ENCODE data around the gene ROMO1.

The ROMO1 gene
- total RNA-seq = 8.4 to 15.5 reads per million in 2 donors

DNA sequence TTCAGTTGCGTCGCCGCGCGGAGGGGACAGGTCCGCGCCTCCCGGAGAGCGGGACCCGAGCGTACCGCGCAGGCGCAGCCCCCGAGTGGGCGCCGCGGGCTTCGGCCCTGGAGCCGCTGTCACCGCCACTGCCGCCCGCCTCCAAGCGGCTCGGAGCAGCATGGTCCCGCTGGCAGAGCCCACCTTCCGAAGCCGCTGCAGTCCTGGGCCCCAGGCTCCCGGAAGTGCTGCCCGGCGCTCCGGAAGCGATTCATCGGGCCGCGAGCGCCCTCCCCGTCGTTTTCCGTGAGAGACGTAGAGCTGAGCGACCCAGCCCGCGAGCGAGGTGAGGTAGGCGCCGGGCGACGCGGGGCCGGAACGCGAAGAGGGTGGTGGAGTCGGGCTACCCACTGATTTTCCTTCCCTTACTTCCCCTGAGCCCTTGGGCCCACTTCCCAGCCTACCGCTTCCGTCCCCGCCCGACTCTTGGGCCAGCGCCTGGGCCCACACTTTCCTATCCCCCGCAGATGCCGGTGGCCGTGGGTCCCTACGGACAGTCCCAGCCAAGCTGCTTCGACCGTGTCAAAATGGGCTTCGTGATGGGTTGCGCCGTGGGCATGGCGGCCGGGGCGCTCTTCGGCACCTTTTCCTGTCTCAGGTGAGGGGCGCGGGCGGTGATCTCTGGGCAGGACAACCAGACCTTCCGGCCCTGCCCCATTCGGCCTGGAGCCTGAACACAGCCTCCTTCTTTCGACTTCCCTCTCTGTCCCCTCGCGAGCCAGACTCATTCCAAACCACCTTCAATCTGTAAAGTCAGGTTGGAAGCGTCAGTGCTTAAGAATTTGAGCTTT, at the start of gene ROMO1, which contains the start of gene NFS1:
TSS of gene ROMO1 (plus strand) at position 279 of the 830 bp plus-strand sequence. CDS start at position 507, 228 bp downstream.
TSS of gene NFS1 (minus strand) at position 226 of the 830 bp plus-strand sequence. CDS start at position 162, 64 bp downstream.
- DNase-seq = peak; percentile 77 to 91 (median 82)

DNA sequence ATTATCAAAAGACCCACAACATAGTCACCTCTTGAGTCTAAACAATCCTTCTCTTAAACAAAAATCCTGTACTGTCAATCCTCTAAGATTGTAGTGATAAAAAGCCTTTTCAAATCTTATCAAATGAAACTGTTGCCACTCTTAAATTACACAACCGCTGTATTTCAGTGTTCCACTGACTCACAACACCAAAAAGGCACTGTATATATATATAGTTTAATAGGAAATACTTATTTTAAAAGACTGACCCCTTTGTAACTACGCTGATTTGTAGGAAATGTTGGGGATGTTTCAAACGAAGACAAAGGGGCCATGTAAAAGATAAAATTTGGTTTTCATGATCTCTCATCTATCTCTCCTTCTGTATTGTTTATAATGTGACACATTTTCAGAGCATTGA, 48.6 kb upstream of the ROMO1 start:
- DNase-seq = no peak

DNA sequence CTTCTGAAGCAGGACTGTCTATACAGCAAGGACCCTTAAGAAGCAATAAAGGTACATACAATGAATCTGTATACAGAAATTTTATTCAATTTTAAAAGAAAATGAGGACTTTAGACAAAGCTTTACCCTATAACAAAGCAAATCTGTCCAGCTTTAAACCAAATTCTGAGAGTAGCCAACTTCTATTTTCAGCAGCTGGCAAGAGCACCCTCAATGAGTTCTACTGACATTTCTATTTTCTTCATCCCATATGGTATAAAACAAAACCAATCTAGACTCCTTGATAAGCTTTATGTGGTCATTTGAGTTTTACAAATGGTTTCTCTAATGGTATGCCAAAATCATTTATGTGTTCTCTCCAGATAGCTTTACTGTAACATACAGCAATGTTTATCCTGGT, 47.2 kb upstream of the ROMO1 start:
- no peak for DNase-seq

DNA sequence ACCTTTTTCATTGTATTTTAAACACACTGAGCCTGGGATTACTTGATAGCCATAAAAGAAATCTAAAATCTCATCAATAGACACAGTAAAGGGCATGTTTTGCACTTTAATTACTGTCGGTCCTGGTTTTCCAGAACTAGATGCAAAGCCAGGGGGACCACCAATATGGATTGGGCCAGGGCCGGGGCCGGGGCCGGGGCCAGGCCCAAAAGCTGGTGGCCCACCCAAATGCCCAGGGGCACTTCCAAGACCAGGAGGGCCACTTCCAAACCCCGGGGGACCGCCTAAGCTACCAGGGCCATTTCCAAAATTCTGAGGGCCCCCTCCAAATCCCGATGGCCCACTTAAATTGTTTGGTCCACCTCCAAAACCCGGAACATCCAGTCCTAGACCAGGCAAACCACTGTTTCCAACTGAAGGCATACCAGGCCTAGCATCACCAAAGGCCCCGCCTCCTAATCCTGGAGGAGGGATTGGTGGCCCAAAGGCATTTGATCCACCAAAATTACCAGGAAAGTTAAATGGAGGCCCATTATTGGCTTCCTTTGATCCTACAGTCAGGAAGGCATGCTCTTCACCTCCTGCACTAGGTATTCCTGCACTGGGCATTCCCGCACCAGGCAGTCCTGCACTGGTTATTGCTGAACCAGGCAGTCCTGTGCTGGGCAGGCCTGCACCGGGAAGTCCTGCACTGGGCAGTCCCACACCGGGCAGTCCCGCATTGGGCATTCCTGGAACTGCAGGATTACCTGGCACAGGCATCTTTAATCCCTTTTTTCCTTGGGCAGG, 46.4 kb upstream of the ROMO1 start:
- no peak for DNase-seq

DNA sequence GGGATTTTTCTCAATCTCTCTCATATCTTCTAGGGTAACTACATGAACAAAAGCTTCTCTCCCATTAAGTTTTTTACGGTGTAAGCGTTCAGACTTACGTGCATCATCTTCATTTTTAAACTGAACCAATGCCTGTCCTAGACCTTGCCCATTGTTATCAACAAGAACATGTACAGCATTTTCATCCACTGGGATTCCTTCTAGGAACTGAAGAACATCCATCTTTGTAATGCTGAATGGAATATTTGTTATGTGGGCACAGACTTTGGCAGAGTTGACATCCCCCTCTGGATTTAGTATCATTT, 45.8 kb upstream of the ROMO1 start:
- no peak for DNase-seq

DNA sequence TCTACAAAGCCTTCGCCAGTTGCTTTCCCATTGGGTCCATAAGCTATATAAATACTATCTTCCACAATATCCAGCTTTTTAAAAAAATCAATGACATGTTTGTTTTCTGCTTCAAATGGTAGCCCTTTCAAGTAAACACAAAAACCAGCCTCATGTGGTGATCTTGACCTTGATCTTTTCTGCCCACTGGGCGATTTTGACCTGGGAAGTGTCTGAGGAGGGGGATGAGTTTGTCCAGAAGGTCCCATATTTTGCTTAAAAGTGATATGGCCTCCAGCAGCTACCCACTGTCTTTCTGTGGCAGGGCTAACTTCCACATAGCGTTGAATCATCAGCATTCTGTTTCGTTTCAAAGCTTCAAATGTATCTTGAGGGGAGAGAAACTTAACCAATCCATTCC, 45.3 kb upstream of the ROMO1 start:
- DNase-seq = no peak

DNA sequence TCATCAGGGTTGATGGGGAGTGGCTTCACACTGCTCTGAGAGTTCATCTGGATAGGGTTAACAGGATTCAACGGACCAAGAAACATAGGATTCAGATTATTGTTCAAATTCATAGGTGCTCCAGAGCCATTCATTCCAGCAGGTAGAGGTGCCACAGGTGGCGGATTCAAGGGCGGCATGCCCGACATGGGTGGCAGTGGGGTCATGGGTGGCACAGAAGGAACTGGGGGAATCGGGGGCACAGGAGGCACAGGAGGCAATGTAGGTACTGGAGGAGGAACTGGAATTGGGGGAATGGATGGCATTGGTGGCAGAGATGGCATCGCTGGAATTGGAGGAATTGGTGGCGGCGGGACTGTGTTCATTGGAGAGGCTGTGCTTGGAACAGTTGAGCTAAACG, 44.8 kb upstream of the ROMO1 start:
- no peak for DNase-seq

DNA sequence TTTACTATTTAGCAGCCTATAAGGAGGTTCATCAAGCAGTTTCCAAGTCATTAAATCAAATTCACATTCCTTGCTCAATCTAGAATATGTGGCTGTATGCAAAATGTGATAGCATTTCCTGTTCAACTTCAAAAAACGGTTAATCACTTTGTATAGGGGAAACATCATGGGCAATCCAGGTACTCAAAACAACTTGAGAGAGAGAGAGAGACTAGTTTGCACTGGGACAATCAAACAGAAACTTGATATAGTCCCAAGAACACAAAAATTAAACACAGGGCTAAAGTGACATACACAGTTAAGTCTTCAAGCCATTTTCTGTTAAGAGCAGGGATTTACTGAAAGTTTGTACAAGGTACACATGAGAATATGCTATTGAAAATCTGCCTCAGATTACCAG, 41.9 kb upstream of the ROMO1 start:
- peak in 1 of 5 experiments; percentile 32 for DNase-seq

DNA sequence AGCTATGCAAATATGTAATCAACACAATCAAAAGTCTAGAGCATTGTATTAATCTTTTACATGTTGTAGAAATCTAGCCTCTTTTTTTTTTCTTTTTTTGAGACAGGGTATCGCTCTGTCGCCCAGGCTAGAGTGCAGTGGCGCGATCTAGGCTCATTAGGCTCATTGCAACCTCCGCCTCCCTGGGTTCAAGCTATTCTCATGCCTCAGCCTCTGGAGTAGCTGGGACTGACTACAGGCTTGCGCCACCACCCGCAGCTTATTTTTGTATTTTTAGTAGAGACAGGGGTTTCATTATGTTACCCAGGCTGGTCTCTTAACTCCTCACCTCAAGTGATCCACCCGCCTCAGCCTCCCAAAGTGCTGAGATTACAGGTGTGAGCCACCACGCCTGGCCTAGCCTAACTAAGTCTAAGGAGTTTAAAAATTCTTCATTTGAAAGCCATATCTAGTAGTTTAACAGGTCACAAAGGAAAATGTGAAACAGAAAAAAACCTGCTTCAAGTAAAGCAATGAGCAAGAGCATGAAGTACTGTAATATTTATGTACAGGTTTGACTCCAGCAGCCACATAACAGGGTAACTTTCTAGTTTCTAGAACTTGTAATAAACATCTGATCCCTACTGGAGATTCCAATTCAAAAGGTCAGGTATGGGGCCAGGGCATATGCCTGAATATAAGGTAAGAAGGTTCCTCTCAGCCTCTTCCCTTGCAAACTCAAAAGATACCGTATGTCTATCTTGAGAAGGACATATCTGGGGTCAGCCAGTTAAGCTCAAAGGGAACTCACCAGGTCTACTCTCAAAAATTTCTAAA, 38.9 kb upstream of the ROMO1 start:
- peak in 1 of 5 experiments; percentile 16 for DNase-seq

DNA sequence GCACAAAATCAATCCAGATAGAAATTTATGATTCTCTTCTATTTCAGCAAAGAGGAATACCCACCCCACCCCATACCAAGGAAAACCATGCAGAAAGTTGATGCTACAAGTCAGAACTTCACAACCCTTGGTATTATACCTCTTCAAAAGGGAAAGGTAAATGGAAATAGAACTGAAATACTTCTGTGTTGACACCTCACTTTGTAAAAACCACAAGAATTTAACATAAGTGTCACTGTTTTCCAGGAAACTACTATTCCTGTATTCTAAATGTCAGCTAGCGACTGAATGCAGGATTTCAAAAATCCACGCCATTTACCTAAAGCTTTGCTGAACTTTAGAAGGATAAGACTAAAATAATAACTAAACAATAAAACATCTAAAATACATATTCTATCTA, 38.2 kb upstream of the ROMO1 start:
- peak in 1 of 5 experiments; percentile 22 for DNase-seq

DNA sequence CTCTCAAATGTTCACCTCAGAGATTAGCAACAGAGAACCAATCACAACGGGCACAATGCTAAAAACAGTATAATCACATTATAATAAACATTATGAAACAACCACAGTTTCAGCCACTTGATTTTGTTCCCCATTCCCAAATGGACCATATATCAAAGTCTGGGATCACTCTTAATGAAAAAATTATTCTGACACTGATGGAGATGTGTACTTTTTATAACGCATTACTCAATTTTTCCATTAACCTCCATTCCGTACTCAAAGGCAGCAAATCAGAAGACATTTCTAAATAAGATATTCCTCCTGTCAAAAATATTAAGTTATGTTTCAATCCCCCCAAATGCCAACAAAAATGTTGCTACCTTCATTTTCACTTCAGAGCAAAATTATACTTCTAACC, 37.3 kb upstream of the ROMO1 start:
- no peak for DNase-seq

DNA sequence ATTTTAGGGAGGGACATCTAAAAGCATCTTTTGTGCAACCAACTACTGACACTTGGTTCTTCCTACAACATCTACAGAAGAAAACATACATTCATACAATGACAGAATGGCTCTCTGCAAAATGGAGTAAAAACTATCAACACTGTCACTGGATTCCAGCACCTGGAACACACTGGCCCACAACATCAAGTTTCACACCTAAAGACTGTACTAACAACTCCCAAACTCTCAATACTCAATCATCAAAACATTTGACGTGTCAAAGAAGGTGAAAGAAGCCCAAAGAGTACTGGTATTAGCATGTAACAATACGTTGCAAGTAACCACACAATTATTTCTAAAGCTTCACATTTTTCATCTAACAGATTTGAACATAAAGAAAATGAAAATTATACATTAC, 36.7 kb upstream of the ROMO1 start:
- DNase-seq = peak in 1 of 5 experiments; percentile 53

DNA sequence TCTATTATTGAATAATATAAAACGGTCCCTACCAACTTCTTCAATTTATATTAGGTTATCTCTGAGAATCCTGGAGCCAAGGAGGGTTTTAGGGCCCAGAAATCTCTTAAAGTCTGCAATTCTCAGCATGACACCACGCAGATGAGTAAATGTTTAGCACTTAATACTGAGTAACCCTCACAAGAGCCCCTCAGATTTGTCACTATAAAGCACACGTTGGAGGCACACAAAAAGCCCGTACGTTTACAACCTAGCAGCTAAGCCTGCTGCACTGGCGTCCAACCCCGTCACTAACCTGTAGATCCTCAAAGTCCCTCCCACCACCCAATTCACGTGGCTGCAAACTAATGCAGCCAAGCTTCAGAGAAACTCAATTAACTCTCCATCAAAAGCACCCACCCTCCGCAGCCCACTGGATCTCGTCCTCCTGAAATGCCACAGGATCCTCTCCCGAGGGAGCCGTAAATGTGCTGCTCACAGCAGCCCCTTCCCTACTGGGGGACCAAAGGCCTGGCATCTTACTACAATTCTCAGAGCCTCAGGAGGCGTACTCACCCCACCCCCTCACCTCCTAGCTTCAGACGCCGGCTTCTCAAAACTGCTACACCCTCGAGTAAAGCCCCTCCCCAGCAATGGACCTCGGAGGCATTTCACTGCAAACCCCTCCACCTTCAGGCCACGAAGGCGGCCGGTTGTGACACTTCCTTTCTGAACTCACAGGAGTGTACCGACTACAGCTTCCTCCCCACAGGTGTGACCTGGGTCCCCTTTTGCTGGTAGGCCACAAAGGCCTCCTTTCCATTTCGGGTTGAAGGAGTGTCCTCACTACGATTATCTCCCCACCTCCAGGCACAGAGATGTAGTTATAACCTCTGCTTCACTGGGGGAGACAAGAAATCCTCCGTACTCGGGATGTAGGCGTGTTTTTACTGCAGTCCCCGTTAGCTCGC, 35.4 kb upstream of the ROMO1 start:
- peak; percentile 33 to 80 (median 60) for DNase-seq

DNA sequence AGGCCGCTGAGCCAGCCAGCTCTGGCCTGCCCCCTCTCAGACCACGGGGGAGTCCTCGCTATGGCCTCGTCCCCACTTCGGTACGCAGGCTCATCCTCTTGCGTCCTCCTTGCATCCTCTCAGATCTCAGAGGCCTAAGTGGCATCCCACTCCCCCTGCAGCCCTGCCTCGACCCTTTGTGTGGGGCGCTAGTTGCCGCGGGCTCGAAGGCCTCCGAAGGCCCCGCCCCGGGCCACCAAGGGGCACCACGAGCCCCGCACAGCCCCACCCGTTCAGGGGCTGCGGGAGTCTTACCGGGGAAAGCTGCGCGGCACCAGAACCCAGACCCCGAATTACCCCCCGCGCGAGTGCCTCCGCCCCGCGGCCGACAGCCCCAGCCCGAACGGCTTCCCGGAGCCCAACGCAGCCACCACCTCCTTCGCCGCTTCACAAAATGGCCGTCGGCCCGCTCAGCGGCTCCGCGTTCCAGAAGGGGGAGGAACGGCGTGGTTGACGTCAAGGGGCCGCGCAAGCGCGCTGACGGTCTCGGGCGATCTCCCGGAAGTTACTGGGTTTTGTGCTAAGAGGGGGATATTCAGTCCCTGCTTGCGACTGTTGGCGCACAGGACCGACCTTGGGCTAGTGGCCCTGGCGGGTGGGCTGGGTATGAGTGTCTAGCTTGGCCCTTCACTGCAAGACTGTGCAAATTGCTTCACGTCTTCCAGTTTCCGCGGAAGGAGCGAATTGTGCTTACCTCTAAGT, 34.6 kb upstream of the ROMO1 start, which contains the start of the genes CPNE1 and RBM12:
TSS of gene CPNE1 (minus strand) at position 435 of the 741 bp plus-strand sequence. CDS start 31,977 bp downstream, outside the sequence.
TSS of gene RBM12 (minus strand) at position 435 of the 741 bp plus-strand sequence. CDS start 9,578 bp downstream, outside the sequence.
- DNase-seq = peak; percentile 82 to 95 (median 90)

DNA sequence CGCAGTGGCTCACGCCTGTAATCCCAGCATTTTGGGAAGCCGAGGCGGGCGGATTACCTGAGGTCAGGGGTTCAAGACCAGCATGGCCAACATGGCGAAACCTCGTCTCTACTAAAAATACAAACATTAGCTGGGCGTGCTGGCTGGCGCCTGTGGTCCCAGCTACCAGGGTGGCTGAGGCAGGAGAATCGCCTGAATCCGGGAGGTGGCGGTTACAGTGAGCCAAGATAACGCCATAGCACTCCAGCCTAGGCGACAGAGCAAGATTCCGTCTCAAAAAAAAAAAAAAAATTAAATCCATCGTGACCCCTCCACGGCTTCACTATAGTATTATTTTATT, 33.3 kb upstream of the ROMO1 start:
- DNase-seq = no peak

DNA sequence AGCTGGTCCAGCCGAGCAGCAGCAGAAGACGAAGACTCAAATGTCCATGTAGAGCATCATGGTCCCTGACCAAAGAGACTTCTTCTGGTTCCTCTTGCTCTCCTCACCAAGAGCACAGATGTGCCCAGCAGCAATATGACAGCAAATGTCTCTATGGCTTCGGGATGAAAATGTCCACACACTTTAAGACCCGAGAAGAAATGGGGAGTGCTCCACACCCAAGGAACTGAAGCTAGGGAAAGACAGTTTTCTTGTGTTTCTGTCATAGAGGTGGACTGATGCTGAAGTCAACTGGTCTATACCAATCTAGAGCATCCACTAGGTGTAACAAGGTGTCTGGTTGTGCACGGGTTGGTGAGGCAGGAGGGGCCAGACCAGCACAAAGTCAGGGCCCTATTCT, 30.0 kb upstream of the ROMO1 start:
- no peak for DNase-seq

DNA sequence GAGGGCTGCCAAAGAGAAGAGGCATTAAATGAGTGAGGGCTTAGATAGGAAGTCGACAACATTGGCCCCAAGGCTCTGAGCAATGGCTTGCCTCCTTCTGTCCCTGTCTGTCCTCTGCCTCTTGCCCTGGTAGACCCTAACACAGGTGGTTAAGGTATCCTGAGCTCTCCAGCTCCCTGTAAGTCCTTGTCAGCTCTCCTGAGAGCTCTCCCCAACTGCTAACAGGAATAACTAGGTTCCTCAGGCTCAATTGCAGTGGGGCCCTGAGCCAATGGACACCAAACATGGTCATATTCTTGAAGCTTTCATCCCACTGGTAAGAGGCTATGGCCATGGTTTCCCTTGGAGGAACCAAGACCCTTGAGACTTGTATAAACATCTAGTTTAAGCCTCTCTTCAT, 29.5 kb upstream of the ROMO1 start:
- no peak for DNase-seq

DNA sequence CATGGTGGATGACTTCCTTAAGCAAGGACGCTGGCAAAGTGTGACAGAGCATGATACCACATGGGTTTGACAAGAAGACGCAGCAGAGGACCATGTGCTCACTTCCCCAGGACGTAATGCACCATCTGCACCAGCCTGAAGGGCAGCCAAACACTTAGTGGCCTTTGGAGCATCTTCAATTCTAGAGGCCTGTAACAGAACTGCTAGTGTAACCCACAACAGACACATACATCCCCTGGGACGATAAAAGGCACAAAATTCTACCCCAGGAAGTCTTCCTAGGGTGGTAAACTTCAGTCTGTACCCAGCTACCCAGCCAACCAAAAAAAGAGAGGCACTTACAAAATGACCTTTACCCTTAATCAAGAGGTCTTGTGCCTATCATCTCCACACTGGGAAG, 25.3 kb upstream of the ROMO1 start:
- no peak for DNase-seq

DNA sequence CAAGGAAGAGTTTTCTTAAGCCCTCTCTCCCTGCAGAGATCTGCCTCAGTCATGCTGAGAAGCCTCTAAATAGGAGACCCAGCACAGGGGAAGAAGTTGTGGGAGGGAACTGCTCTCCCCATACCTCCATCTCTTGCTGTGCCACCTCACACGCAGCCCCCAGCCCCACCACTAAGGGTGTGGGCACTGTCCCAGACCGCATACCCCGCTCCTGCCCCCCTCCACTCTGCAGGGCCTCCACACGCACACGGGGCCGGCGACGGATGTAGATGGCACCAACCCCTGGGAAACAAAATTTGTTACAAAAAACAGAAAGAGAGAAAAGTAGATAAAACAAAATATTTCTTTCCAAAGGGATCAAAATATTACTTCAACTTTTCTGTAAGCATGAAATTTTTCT, 24.3 kb upstream of the ROMO1 start:
- DNase-seq = no peak

DNA sequence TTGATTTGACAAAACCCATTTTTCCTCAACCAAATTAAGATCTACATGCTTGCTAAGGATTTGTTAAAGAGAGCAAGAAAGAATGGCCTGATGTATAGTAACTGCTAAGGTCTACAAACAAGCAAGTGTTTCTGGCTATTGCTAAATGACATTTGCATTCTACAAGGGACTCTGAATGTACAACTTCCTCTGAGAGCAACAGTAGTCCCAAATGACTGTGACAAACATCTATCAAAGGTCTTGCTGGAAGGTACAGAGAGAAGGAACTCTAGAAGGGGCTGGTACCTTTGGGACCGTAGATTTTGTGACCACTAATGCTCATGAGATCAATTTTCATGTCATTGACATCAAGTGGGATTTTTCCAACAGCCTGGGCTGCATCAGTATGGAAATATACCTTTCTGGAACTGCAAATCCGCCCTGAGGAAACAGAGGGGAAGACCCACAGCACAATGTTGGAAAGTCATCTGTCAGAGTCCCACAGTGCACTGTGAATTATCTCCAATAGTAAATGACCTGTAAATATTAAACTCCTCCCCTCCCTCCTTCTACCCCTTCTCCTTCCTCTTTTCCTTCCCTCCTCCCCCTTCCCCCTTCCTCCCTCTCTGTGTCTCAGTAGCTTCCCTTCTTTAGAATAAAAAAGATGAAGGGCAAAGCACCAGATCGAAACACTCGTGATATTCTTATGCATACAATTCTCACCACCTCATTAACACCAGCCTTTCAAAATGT, 18.6 kb upstream of the ROMO1 start:
- DNase-seq = no peak
